UCSD-AML1 (cell line): ENCODE data around the gene TNKS1BP1.

Experiments used
- DNase-seq: peaks from one replicate; lab custom pipeline; 2025; ENCODE audit not compliant: unreplicated experiment; lab: John Stamatoyannopoulos, UW

TNKS1BP1 gene

GRCh38 chr11:57263351-57263750 is 61.4 kb downstream of the TNKS1BP1 start:
- no peak for DNase-seq

GRCh38 chr11:57262157-57262556 is 62.6 kb downstream of the TNKS1BP1 start:
- no peak for DNase-seq

GRCh38 chr11:57260937-57261783 is 63.6 kb downstream of the TNKS1BP1 start:
- DNase-seq = no peak

- no peak for DNase-seq
Measured at GRCh38 chr11:57256119-57256518, 68.6 kb downstream of the TNKS1BP1 start.

- DNase-seq = no peak
Measured at GRCh38 chr11:57255618-57256017, 69.1 kb downstream of the TNKS1BP1 start.

- DNase-seq = no peak
Measured at GRCh38 chr11:57254631-57255030, 70.1 kb downstream of the TNKS1BP1 start.

- DNase-seq = no peak
Measured at GRCh38 chr11:57251491-57252104, 73.2 kb downstream of the TNKS1BP1 start.

- no peak for DNase-seq
Measured at GRCh38 chr11:57251037-57251436, 73.7 kb downstream of the TNKS1BP1 start.
